HL-60 (cell line): ENCODE measurements around the gene FUT7.

ENCODE experiments used
- GABPA ChIP-seq: IDR thresholded peaks from 2 replicates; pipeline ENCODE4 v1.6.1; 2012; ENCODE audit warnings: low read depth
- POLR2AphosphoS5 ChIP-seq: IDR thresholded peaks from 2 replicates; pipeline ENCODE4 v1.6.1; 2012; ENCODE audit warnings: low read depth
- SPI1 ChIP-seq: IDR thresholded peaks from 2 replicates; pipeline ENCODE4 v1.6.1; 2012; ENCODE audit warnings: low read depth, mild to moderate bottlenecking, borderline replicate concordance
- TF ChIP-seq, protein P1 (sequence below): IDR thresholded peaks from one replicate; pipeline ENCODE4 v1.5.1; 2011; ENCODE audit warnings: low read length, control low read depth, inconsistent platforms; ENCODE audit not compliant: insufficient read depth
- TF ChIP-seq, protein P2 (sequence below): IDR thresholded peaks from 2 replicates; pipeline ENCODE4 v1.6.1; 2012; ENCODE audit warnings: low read depth; ENCODE audit not compliant: insufficient replicate concordance

DNA sequence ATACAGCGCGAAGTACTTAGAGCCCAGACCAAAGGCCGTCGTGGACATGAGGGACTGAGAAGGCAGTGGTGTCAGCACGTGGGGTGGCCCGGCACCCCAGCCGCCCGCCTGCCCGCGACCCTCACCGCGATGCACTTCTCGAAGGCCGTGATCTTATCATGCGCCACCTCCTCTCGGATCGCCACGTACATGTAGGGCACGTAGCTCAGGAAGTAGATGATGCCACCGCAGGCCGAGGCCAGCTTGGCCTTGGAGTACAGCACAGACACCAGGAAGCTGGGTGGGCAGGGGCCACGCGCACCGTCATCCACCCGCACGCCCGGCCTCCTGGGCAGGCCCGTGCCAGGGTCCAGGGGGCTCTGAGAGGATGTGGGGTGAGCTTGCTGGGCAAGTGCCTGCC, 14.8 kb downstream of the FUT7 start:
- TF ChIP-seq, protein P1, sequence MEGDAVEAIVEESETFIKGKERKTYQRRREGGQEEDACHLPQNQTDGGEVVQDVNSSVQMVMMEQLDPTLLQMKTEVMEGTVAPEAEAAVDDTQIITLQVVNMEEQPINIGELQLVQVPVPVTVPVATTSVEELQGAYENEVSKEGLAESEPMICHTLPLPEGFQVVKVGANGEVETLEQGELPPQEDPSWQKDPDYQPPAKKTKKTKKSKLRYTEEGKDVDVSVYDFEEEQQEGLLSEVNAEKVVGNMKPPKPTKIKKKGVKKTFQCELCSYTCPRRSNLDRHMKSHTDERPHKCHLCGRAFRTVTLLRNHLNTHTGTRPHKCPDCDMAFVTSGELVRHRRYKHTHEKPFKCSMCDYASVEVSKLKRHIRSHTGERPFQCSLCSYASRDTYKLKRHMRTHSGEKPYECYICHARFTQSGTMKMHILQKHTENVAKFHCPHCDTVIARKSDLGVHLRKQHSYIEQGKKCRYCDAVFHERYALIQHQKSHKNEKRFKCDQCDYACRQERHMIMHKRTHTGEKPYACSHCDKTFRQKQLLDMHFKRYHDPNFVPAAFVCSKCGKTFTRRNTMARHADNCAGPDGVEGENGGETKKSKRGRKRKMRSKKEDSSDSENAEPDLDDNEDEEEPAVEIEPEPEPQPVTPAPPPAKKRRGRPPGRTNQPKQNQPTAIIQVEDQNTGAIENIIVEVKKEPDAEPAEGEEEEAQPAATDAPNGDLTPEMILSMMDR, result no peak
- TF ChIP-seq POLR2AphosphoS5 (no peak), GABPA (no peak), SPI1 (no peak)
- TF ChIP-seq, protein P2, sequence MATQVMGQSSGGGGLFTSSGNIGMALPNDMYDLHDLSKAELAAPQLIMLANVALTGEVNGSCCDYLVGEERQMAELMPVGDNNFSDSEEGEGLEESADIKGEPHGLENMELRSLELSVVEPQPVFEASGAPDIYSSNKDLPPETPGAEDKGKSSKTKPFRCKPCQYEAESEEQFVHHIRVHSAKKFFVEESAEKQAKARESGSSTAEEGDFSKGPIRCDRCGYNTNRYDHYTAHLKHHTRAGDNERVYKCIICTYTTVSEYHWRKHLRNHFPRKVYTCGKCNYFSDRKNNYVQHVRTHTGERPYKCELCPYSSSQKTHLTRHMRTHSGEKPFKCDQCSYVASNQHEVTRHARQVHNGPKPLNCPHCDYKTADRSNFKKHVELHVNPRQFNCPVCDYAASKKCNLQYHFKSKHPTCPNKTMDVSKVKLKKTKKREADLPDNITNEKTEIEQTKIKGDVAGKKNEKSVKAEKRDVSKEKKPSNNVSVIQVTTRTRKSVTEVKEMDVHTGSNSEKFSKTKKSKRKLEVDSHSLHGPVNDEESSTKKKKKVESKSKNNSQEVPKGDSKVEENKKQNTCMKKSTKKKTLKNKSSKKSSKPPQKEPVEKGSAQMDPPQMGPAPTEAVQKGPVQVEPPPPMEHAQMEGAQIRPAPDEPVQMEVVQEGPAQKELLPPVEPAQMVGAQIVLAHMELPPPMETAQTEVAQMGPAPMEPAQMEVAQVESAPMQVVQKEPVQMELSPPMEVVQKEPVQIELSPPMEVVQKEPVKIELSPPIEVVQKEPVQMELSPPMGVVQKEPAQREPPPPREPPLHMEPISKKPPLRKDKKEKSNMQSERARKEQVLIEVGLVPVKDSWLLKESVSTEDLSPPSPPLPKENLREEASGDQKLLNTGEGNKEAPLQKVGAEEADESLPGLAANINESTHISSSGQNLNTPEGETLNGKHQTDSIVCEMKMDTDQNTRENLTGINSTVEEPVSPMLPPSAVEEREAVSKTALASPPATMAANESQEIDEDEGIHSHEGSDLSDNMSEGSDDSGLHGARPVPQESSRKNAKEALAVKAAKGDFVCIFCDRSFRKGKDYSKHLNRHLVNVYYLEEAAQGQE, result no peak
